Renal pelvis (tissue), 12 donors: Measurements from ENCODE around the gene C11orf71. TPM values are rescaled to one million over a fixed set of nuclear protein-coding genes. Genes with fewer than 3 reads are reported as not detected.

Experiments
- DNase-seq: peaks from one replicate; pipeline ENCODE4 v3.0.0-alpha.2; 2013
- long read RNA-seq, 16 experiments: transcript quantifications; one replicate each; lab custom pipeline, GENCODE V29; 2026
- polyA plus RNA-seq, 3 donors: library from polyadenylated mRNA; unstranded; fragments of 120-200 nt; gene quantifications; one replicate each; pipeline ENCODE4 v1.2.1, GENCODE V29; 2013; ENCODE audit not compliant: insufficient read length in 3 of 3

The C11orf71 gene, protein sequence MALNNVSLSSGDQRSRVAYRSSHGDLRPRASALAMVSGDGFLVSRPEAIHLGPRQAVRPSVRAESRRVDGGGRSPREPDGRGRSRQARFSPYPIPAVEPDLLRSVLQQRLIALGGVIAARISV
- polyA plus RNA-seq = 10 to 100 TPM; 15.8 to 18.3 (median 18.0) TPM
- long read RNA-seq, donor 1, transcript C11orf71-202 (1 exons, 1,980 nt) = major isoform, 36 of 36 reads
- long read RNA-seq, donor 1, partial matches to known transcripts = 0 of 36 reads
- long read RNA-seq, donor 1, other reads (novel, unspliced or antisense) = 0 of 36 reads
- long read RNA-seq, donor 2, transcript C11orf71-202 (1 exons, 1,980 nt) = major isoform, 28 of 104 reads
- long read RNA-seq, donor 2, partial matches to known transcripts = 58 of 104 reads
- long read RNA-seq, donor 2, other reads (novel, unspliced or antisense) = 18 of 104 reads
- long read RNA-seq, donor 3, transcript C11orf71-202 (1 exons, 1,980 nt) = major isoform, 29 of 29 reads
- long read RNA-seq, donor 3, partial matches to known transcripts = 0 of 29 reads
- long read RNA-seq, donor 3, other reads (novel, unspliced or antisense) = 0 of 29 reads
- long read RNA-seq, donor 4, transcript C11orf71-202 (1 exons, 1,980 nt) = major isoform, 20 of 20 reads
- long read RNA-seq, donor 4, partial matches to known transcripts = 0 of 20 reads
- long read RNA-seq, donor 4, other reads (novel, unspliced or antisense) = 0 of 20 reads
- long read RNA-seq, donor 5, transcript C11orf71-202 (1 exons, 1,980 nt) = major isoform, 20 of 20 reads
- long read RNA-seq, donor 5, partial matches to known transcripts = 0 of 20 reads
- long read RNA-seq, donor 5, other reads (novel, unspliced or antisense) = 0 of 20 reads
- long read RNA-seq, donor 6, transcript C11orf71-202 (1 exons, 1,980 nt) = major isoform, 33 of 70 reads
- long read RNA-seq, donor 6, partial matches to known transcripts = 37 of 70 reads
- long read RNA-seq, donor 6, other reads (novel, unspliced or antisense) = 0 of 70 reads
- long read RNA-seq, donor 7, transcript C11orf71-202 (1 exons, 1,980 nt) = major isoform, 33 of 33 reads
- long read RNA-seq, donor 7, partial matches to known transcripts = 0 of 33 reads
- long read RNA-seq, donor 7, other reads (novel, unspliced or antisense) = 0 of 33 reads
- long read RNA-seq, donor 8, transcript C11orf71-202 (1 exons, 1,980 nt) = major isoform, 8 of 8 reads
- long read RNA-seq, donor 8, partial matches to known transcripts = 0 of 8 reads
- long read RNA-seq, donor 8, other reads (novel, unspliced or antisense) = 0 of 8 reads
- long read RNA-seq, donor 9, transcript C11orf71-202 (1 exons, 1,980 nt) = major isoform, 44 of 44 reads
- long read RNA-seq, donor 9, partial matches to known transcripts = 0 of 44 reads
- long read RNA-seq, donor 9, other reads (novel, unspliced or antisense) = 0 of 44 reads
- long read RNA-seq, donor 10, transcript C11orf71-202 (1 exons, 1,980 nt) = major isoform, 30 of 30 reads
- long read RNA-seq, donor 10, partial matches to known transcripts = 0 of 30 reads
- long read RNA-seq, donor 10, other reads (novel, unspliced or antisense) = 0 of 30 reads
- long read RNA-seq, donor 11, transcript C11orf71-202 (1 exons, 1,980 nt) = major isoform, 21 of 40 reads
- long read RNA-seq, donor 11, partial matches to known transcripts = 12 of 40 reads
- long read RNA-seq, donor 11, other reads (novel, unspliced or antisense) = 7 of 40 reads
- long read RNA-seq, donor 12, transcript C11orf71-202 (1 exons, 1,980 nt) = major isoform, 42 of 42 reads
- long read RNA-seq, donor 12, partial matches to known transcripts = 0 of 42 reads
- long read RNA-seq, donor 12, other reads (novel, unspliced or antisense) = 0 of 42 reads
- long read RNA-seq, donor 13, transcript C11orf71-202 (1 exons, 1,980 nt) = major isoform, 31 of 31 reads
- long read RNA-seq, donor 13, partial matches to known transcripts = 0 of 31 reads
- long read RNA-seq, donor 13, other reads (novel, unspliced or antisense) = 0 of 31 reads
- long read RNA-seq, donor 14 = 0 reads
- long read RNA-seq, donor 15, transcript C11orf71-202 (1 exons, 1,980 nt) = major isoform, 41 of 41 reads
- long read RNA-seq, donor 15, partial matches to known transcripts = 0 of 41 reads
- long read RNA-seq, donor 15, other reads (novel, unspliced or antisense) = 0 of 41 reads
- long read RNA-seq, donor 16, transcript C11orf71-202 (1 exons, 1,980 nt) = major isoform, 32 of 32 reads
- long read RNA-seq, donor 16, partial matches to known transcripts = 0 of 32 reads
- long read RNA-seq, donor 16, other reads (novel, unspliced or antisense) = 0 of 32 reads

GRCh38 chr11:114400216-114400914 is at the start of gene C11orf71, which contains the start of gene RBM7:
C11orf71 (minus strand) TSS chr11:114400511; CDS start chr11:114400331, 180 bp downstream.
RBM7 (plus strand) TSS chr11:114400666; CDS start chr11:114400672, 6 bp downstream.
- DNase-seq = peak; percentile 96

DNA sequence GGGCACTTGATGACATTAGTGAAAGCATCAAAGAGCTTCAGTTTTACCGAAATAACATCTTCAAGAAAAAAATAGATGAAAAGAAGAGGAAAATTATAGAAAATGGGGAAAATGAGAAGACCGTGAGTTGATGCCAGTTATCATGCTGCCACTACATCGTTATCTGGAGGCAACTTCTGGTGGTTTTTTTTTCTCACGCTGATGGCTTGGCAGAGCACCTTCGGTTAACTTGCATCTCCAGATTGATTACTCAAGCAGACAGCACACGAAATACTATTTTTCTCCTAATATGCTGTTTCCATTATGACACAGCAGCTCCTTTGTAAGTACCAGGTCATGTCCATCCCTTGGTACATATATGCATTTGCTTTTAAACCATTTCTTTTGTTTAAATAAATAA is 49.5 kb upstream of the C11orf71 start:
- DNase-seq = no peak

DNA sequence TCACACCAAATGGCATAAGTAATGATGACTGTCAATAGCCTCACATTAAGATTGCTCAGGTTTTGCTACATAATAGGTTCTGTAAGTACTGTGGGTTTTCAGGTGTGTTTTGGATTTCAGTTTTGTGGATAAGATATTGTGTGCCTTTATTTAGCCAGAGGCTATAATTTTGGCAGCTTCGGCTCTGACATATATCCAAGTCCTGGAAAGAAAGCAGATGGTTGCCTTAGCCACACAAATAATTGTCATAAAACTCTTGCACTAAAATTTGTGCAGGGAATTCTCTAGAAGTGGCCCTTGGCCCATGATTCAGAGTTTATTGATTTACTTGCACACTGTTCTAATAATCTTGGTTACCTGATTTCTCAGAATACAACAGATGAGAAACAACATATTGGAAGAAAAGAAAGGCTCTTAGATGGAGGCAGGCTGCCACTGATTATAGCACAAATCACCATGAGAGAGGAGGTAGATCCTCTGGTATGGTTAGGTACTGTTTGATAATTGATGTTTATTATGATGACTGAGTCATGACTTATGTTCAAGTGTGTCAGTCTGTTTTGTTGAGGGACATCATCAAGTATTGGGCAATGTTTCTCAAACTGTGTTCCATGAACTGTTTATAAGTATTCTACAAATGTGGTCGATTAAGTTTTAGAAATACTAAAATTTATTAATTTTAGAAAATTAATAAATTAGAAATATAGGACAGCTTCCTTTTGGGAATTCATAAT is 48.6 kb upstream of the C11orf71 start:
- DNase-seq = no peak

- DNase-seq = no peak
Observed at GRCh38 chr11:114447892-114448291, 47.6 kb upstream of the C11orf71 start.

GRCh38 chr11:114447444-114447843 is 47.1 kb upstream of the C11orf71 start:
- DNase-seq = no peak

- DNase-seq = no peak
Observed at GRCh38 chr11:114442536-114442935, 42.2 kb upstream of the C11orf71 start.

DNA sequence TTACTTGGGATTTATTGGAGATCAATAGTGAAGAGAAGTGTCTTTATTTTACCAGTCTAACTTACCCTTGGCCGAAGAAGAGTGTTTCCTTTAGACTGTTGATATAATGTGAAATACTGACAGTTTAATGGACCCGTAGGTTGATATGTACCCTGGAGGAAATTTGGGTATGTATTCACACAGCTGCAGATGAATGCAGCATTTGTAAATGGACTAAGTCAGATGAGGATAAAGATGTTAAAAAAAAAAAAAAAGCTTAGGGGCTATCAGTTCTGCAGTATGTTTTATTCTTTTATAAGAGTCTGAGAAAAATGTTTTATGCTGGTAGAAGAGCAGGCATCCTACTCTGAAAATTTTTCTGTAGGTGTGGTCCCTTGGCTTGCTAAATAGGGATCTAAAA is 41.6 kb upstream of the C11orf71 start:
- DNase-seq = no peak

- DNase-seq = no peak
Observed at GRCh38 chr11:114440971-114441763, 40.9 kb upstream of the C11orf71 start.

GRCh38 chr11:114440121-114440860 is 40.0 kb upstream of the C11orf71 start:
- peak; percentile 9 for DNase-seq

DNA sequence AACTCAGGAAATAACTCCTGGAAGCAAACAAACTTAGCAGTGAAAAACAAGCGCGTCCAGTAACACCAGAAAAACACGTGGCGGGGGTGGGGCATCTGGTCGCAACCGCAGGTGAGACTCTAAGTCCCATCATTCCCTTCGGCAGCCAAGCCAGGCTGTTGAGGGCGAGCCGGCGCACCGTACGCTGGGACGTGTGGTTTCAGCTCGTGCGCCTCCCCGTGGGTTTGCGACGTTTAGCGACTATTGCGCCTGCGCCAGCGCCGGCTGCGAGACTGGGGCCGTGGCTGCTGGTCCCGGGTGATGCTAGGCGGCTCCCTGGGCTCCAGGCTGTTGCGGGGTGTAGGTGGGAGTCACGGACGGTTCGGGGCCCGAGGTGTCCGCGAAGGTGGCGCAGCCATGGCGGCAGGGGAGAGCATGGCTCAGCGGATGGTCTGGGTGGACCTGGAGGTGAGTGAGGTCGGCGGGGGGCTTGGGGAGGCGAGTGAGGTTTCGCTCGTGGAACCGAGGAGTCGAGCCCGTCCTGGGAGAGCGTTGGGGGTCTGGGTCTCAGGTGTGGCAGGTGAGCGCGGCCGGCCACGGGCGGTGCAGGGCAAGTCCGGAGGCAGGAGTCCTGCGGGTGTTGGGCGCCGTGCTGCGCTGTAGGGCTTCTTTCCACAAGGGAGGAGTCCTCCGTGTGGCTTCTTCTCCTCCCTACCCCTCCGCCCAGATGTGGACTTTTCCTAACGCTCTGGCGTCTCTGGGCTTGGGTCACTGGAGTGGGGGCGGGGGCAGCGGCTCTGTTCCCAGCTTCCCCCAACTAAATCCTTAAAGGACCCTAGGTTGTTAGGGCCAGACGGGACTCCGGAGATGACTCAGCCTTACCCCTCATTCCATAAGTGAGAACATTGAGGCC is 39.2 kb upstream of the C11orf71 start, which contains the start of gene REXO2:
Gene REXO2, plus strand, starts transcription at position 239 of the 892 bp plus-strand sequence. Its CDS starts 62 bp downstream, at position 301.
- DNase-seq = peak; percentile 95

DNA sequence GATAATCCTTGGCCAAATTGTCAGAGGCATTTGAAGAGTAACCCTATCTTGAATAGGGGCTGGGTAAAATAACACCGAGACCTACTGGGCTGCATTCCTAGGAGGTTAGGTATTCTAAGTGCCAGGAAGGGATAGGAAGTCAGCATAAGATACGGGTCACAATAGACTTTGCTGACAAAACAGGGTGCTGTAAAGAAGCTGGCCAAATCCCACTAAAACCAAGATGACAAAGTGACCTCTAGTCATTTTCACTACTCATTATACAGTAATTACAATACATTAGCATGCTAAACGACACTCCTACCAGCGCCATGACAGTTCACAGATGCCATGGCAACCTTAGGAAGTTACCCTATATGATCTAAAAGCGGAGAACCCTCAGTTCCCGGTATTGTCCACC is 38.0 kb upstream of the C11orf71 start:
- no peak for DNase-seq

DNA sequence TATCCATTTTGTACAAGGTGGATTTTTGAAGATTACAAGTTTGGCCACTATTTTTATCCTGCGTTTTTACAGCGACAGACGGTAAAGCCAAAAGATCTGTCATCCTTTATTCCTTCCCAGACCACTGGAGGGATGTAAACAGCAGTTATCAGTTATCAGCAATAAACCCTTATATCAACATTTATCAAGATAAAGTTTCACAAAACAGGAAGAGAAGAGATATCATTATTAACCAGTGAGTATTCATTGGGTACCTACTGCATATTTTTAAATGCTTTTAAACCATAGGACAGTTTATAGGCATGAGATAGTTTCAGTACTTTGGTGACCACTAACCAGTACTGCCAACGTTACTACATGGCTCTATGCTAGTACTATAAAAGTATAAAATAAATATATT is 33.1 kb upstream of the C11orf71 start:
- no peak for DNase-seq

DNA sequence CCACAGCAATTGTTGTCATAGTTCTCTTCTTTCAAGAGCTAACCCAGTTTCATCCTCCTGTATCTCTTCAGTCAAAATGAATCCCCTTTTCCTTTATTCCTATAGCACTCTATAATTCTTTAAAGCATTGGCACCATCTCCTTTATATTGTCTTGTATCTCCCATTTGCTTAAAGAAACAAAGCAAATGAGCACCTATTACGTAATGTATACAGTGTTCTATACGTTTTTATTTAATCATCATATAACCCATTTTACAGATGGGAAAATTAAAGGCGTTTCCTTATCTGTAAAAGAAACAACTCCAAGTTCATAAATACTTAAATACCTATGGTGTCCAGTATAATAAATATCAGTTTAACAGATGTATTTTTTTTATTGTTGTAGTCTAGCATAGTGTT is 32.6 kb upstream of the C11orf71 start:
- no peak for DNase-seq

GRCh38 chr11:114430290-114430689 is 30.0 kb upstream of the C11orf71 start:
- DNase-seq = no peak

GRCh38 chr11:114426280-114426679 is 26.0 kb upstream of the C11orf71 start:
- DNase-seq = no peak
